H1 (cell line): ENCODE results near the gene RAB7B. TPM values are rescaled to one million over a fixed set of nuclear protein-coding genes. Genes with fewer than 3 reads are reported as not detected.

Experiments used
- CTCF ChIA-PET: fragments of 300-600 bp; sonication (Branson Sonifier 250); formaldehyde crosslinking; loops from one replicate; lab custom pipeline; 2021; ENCODE audit not compliant: partially characterized antibody; lab: Charles Lee
- POLR2A ChIA-PET: fragments of 300-600 bp; sonication (Branson Sonifier 250); formaldehyde crosslinking; loops from one replicate; lab custom pipeline; 2021; ENCODE audit warnings: inconsistent platforms; ENCODE audit not compliant: partially characterized antibody; lab: Charles Lee
- DNase-seq, 2 experiments: peaks; one replicate each; pipeline versions ENCODE4 v3.0.0 to v3.0.0-alpha.2; 2010 to 2022; ENCODE audit warnings: low spot score in 2 of 2, low read depth in 1 of 2, mixed read lengths in 1 of 2
- FAIRE-seq: peaks from 2 replicates; lab custom pipeline; 2011; peaks lifted over from hg19 to GRCh38; lab: Jason Lieb, UNC
- H2AFZ ChIP-seq: 2 replicates; pipeline ENCODE4 v1.8.1; 2012; ENCODE audit warnings: low read length, inconsistent platforms
- H2AK5ac ChIP-seq: 2 replicates; pipeline ENCODE4 v1.6.1; 2013; ENCODE audit warnings: low read depth, low read length
- H2BK120ac ChIP-seq: replicated peaks from 2 replicates; pipeline ENCODE3; 2013; ENCODE audit warnings: low read depth, low read length, inconsistent platforms
- H2BK12ac ChIP-seq: 2 replicates; pipeline ENCODE4 v1.6.1; 2013; ENCODE audit warnings: low read depth, low read length
- H2BK15ac ChIP-seq: 2 replicates; pipeline ENCODE4 v1.6.1; 2013; ENCODE audit warnings: low read length
- H2BK20ac ChIP-seq: 2 replicates; pipeline ENCODE4 v1.6.1; 2013; ENCODE audit warnings: low read length
- H2BK5ac ChIP-seq: 2 replicates; pipeline ENCODE4 v1.6.1; 2013; ENCODE audit warnings: low read depth, low read length
- H3K14ac ChIP-seq: 2 replicates; pipeline ENCODE4 v1.6.1; 2013; ENCODE audit warnings: inconsistent platforms; ENCODE audit not compliant: insufficient read length
- H3K18ac ChIP-seq: 2 replicates; pipeline ENCODE4 v1.6.1; 2013; ENCODE audit warnings: low read length; ENCODE audit errors: extremely low read depth
- H3K23ac ChIP-seq: 2 replicates; pipeline ENCODE4 v1.6.1; 2013; ENCODE audit warnings: inconsistent platforms; ENCODE audit not compliant: insufficient read length
- H3K23me2 ChIP-seq: 2 replicates; pipeline ENCODE4 v1.6.1; 2013; ENCODE audit warnings: low read depth, low read length
- H3K27ac ChIP-seq: 2 replicates; pipeline ENCODE4 v1.6.1; 2011; ENCODE audit warnings: low read depth, low read length, inconsistent platforms
- H3K27me3 ChIP-seq, 4 experiments: replicated peaks in 1 of 4; 1 replicate in 1 of 4; 2 replicates in 3 of 4; pipeline versions ENCODE4 v1.6.1 to v1.8.1; 2011 to 2013; ENCODE audit warnings: low read length in 3 of 4, mild to moderate bottlenecking in 3 of 4, inconsistent platforms in 2 of 4, mixed read lengths in 2 of 4, moderate library complexity in 1 of 4; ENCODE audit not compliant: control insufficient read depth in 3 of 4, insufficient read depth in 3 of 4; ENCODE audit errors: extremely low read depth in 1 of 4
- H3K36me3 ChIP-seq, 4 experiments: 2 replicates each; pipeline versions ENCODE4 v1.6.1 to v1.8.1; 2011 to 2013; ENCODE audit warnings: mild to moderate bottlenecking in 4 of 4, low read length in 3 of 4, moderate library complexity in 2 of 4, control low read depth in 1 of 4, inconsistent platforms in 1 of 4; ENCODE audit not compliant: insufficient read depth in 4 of 4, control insufficient read depth in 2 of 4
- H3K4ac ChIP-seq: replicated peaks from 2 replicates; pipeline ENCODE3; 2013; ENCODE audit warnings: low read length, low read depth, mixed read lengths, inconsistent platforms; ENCODE audit not compliant: insufficient read length
- H3K4me1 ChIP-seq, 4 experiments: replicated peaks in 1 of 4; 1 replicate in 1 of 4; 2 replicates in 3 of 4; pipeline versions ENCODE4 v1.6.1 to v1.8.1; 2011 to 2013; ENCODE audit warnings: low read length in 3 of 4, inconsistent platforms in 2 of 4, mixed read lengths in 1 of 4; ENCODE audit not compliant: insufficient read depth in 4 of 4, control insufficient read depth in 3 of 4
- H3K4me2 ChIP-seq, 2 experiments: 2 replicates each; pipeline versions ENCODE4 v1.6.1 to v1.8.1; 2011 to 2013; ENCODE audit warnings: low read depth in 2 of 2, low read length in 2 of 2, control low read depth in 1 of 2, inconsistent platforms in 1 of 2, mild to moderate bottlenecking in 1 of 2; ENCODE audit not compliant: insufficient read depth in 1 of 2
- H3K4me3 ChIP-seq, 4 experiments: fragments of 200-600, 300-600 bp in 1 of 4; sonication (generic), shearing (Covaris generic), sonication (Bioruptor Twin) in 1 of 4; 2 replicates each; pipeline versions ENCODE4 v1.5.1 to v1.8.1; 2011 to 2016; ENCODE audit warnings: low read length in 4 of 4, low read depth in 3 of 4, control low read depth in 2 of 4, inconsistent platforms in 2 of 4, mild to moderate bottlenecking in 2 of 4, mixed read lengths in 1 of 4, moderate library complexity in 1 of 4; ENCODE audit not compliant: insufficient read depth in 2 of 4; ENCODE audit errors: extremely low read depth in 1 of 4
- H3K56ac ChIP-seq: replicated peaks from 2 replicates; pipeline ENCODE3; 2013; ENCODE audit warnings: low read depth, mild to moderate bottlenecking, mixed read lengths, low read length, inconsistent platforms; ENCODE audit not compliant: insufficient read length
- H3K79me1 ChIP-seq: 2 replicates; pipeline ENCODE4 v1.6.1; 2013; ENCODE audit warnings: low read depth, low read length, control low read depth
- H3K79me2 ChIP-seq, 2 experiments: 2 replicates each; pipeline versions ENCODE4 v1.6.1 to v1.8.1; 2012 to 2013; ENCODE audit warnings: low read length in 2 of 2, mild to moderate bottlenecking in 2 of 2, inconsistent platforms in 1 of 2; ENCODE audit not compliant: insufficient read depth in 2 of 2, control insufficient read depth in 1 of 2
- H3K9ac ChIP-seq, 4 experiments: replicated peaks in 1 of 4; 1 replicate in 1 of 4; 2 replicates in 3 of 4; pipeline versions ENCODE4 v1.6.1 to v1.8.1; 2011 to 2013; ENCODE audit warnings: low read depth in 3 of 4, low read length in 3 of 4, control low read depth in 2 of 4, mild to moderate bottlenecking in 2 of 4, moderate library complexity in 2 of 4, inconsistent platforms in 1 of 4; ENCODE audit errors: extremely low read depth in 1 of 4
- H3K9me3 ChIP-seq, 2 experiments: 2 replicates each; pipeline versions ENCODE4 v1.6.1 to v1.8.1; 2012 to 2013; ENCODE audit warnings: mild to moderate bottlenecking in 2 of 2, moderate library complexity in 2 of 2, control low read depth in 1 of 2, inconsistent platforms in 1 of 2, low read depth in 1 of 2, low read length in 1 of 2, mixed read lengths in 1 of 2; ENCODE audit not compliant: insufficient read depth in 2 of 2
- H4K20me1 ChIP-seq, 2 experiments: replicated peaks in 1 of 2; 2 replicates each; pipeline versions ENCODE3 to v1.8.1; 2011 to 2013; ENCODE audit warnings: inconsistent platforms in 2 of 2, low read length in 2 of 2, mild to moderate bottlenecking in 1 of 2; ENCODE audit not compliant: insufficient read depth in 2 of 2, control insufficient read depth in 1 of 2
- H4K5ac ChIP-seq: 2 replicates; pipeline ENCODE4 v1.6.1; 2013; ENCODE audit warnings: low read length, low read depth, mixed read lengths, inconsistent platforms; ENCODE audit not compliant: insufficient read length
- H4K8ac ChIP-seq: 2 replicates; pipeline ENCODE4 v1.8.0; 2013; ENCODE audit warnings: mild to moderate bottlenecking, moderate library complexity, low read length, inconsistent platforms; ENCODE audit not compliant: insufficient read depth; ENCODE audit errors: extremely low read depth
- H4K91ac ChIP-seq: replicated peaks from 2 replicates; pipeline ENCODE3; 2013; ENCODE audit warnings: low read length, mixed read lengths, inconsistent platforms; ENCODE audit not compliant: insufficient read length
- CTBP2 ChIP-seq: IDR thresholded peaks from 2 replicates; pipeline ENCODE4 v1.7.0; 2011; ENCODE audit warnings: borderline replicate concordance, mild to moderate bottlenecking, moderate library complexity, mixed read lengths, low read length; ENCODE audit not compliant: insufficient read depth, insufficient read length
- WGBS, 2 experiments: shearing (Covaris generic) in 1 of 2; methylation state at CpG; one replicate each; pipeline versions ENCODE4 v1.1.6 to v1.1.7; 2013 to 2015; ENCODE audit warnings: low lambda C conversion rate in 2 of 2, mixed read lengths in 2 of 2, inconsistent platforms in 1 of 2, low coverage in 1 of 2, missing lambda C conversion rate in 1 of 2; ENCODE audit not compliant: insufficient replicate concordance in 2 of 2, insufficient coverage in 1 of 2, insufficient read length in 1 of 2; ENCODE audit errors: extremely low coverage in 1 of 2, missing lambda C conversion rate in 1 of 2; 5-methylcytosine and 5-hydroxymethylcytosine counted together
- polyA plus RNA-seq, 7 experiments: library from polyadenylated mRNA; depleted of rRNA in 3 of 7; stranded (reverse) in 5 of 7; unstranded in 2 of 7; fragments of >200 nt in 5 of 7; fragments of 200-250 nt in 2 of 7; gene quantifications; 1 replicate in 5 of 7; 2 replicates in 1 of 7; 4 replicates in 1 of 7; pipeline versions ENCODE4 v1.2.1 to v1.2.3, GENCODE V29; 2011 to 2013; ENCODE audit warnings: missing spikeins in 2 of 7, mixed read lengths in 2 of 7
- total RNA-seq: library from RNA; stranded (reverse); fragmentation: NEBNext Ultra II Directional; extraction: Animal tissue kit (Norgen Biotek cat#: 25700); gene quantifications from 2 replicates; pipeline ENCODE4 v1.2.1, GENCODE V29; 2021
- TF ChIP-seq, protein P1 (sequence below), 3 experiments: IDR thresholded peaks; 1 replicate in 2 of 3; 2 replicates in 1 of 3; pipeline versions ENCODE4 v1.5.1 to v1.6.1; 2011; ENCODE audit warnings: low read length in 3 of 3, mild to moderate bottlenecking in 3 of 3, inconsistent platforms in 2 of 3, low read depth in 1 of 3, moderate library complexity in 1 of 3; ENCODE audit not compliant: insufficient read depth in 1 of 3; ENCODE audit errors: control extremely low read depth in 1 of 3

Gene RAB7B
- total and polyA plus RNA-seq, 2 of the 8 experiments (the other 6 are each of a cell fraction or from before 2014, with no cell fraction given), result 0.05 TPM; not detected in 1

DNA sequence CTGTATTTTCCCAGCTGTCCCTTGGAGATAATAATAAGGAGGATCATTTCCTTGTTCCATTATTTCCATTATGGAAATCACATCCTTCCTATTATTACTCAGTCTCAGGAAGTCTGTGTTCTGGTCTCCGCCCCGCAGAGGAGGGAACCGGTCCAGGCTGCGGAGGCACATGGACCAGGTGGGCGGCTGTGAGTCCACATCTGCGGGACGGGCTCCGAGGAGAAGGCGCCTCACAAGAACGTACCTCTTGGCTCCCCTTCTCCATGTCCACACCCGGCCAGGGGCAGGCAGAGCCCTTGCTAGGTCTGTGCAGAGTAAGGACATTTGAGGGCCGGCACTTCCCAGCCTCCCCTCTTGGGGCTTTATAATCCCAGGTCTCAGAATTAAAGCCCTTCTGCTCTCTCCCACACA lies 14.6 kb downstream of the RAB7B start:
- DNase-seq, result no peak
- no peak overlapping the region for H4K5ac ChIP-seq
- H3K9me3 ChIP-seq, result no peaks in the 10 kb centered on the region
- H3K23me2 ChIP-seq, result no peaks in the 10 kb centered on the region
- H2AFZ ChIP-seq, result no peak overlapping the region
- no peak overlapping the region for H2BK15ac ChIP-seq
- H4K8ac ChIP-seq, result no peak overlapping the region
- H3K4me2 ChIP-seq, result no peak overlapping the region
- WGBS, 2 experiments, result 83% methylated on average over 12 of the region's 12 CpGs; no CpG with 5 or more reads in 1 of the 2 experiments
- H3K79me2 ChIP-seq, result no peaks in the 10 kb centered on the region
- no peak overlapping the region for H3K56ac ChIP-seq
- no peak overlapping the region for H2BK120ac ChIP-seq
- no peak for TF ChIP-seq CTBP2
- TF ChIP-seq, protein P1, sequence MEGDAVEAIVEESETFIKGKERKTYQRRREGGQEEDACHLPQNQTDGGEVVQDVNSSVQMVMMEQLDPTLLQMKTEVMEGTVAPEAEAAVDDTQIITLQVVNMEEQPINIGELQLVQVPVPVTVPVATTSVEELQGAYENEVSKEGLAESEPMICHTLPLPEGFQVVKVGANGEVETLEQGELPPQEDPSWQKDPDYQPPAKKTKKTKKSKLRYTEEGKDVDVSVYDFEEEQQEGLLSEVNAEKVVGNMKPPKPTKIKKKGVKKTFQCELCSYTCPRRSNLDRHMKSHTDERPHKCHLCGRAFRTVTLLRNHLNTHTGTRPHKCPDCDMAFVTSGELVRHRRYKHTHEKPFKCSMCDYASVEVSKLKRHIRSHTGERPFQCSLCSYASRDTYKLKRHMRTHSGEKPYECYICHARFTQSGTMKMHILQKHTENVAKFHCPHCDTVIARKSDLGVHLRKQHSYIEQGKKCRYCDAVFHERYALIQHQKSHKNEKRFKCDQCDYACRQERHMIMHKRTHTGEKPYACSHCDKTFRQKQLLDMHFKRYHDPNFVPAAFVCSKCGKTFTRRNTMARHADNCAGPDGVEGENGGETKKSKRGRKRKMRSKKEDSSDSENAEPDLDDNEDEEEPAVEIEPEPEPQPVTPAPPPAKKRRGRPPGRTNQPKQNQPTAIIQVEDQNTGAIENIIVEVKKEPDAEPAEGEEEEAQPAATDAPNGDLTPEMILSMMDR (IDR thresholded peaks at IDR 0.05; ENCODE audit: control extremely low read depth in 1 of 3, insufficient read depth in 1 of 3, low read depth in 1 of 3, low read length in 3 of 3), result peak in 1 of 3 experiments; percentile 13; a peak in 1 of 4 replicates
- no peaks in the 10 kb centered on the region for H3K27me3 ChIP-seq
- H3K4me3 ChIP-seq, result no peak overlapping the region
- H4K91ac ChIP-seq, result no peak overlapping the region
- H2AK5ac ChIP-seq, result no peak overlapping the region
- ChIA-PET POLR2A (no interaction called here), CTCF (interaction anchor here (1.0 to 13.6 kb wide), 3 partner anchors 10 to 116 kb away, joined by 3 to 262 read pairs (median 37); no protein-coding TSS in a partner anchor)
- H3K4ac ChIP-seq, result no peak overlapping the region
- H4K20me1 ChIP-seq, result no peaks in the 10 kb centered on the region
- no peak overlapping the region for H3K27ac ChIP-seq
- no peak overlapping the region for H3K14ac ChIP-seq
- no peak overlapping the region for H2BK5ac ChIP-seq
- H2BK20ac ChIP-seq, result no peak overlapping the region
- H3K79me1 ChIP-seq, result no peaks in the 10 kb centered on the region
- H3K4me1 ChIP-seq, result no peaks in the 10 kb centered on the region; a peak in 2 of 7 replicates
- no peak overlapping the region for H2BK12ac ChIP-seq
- no peak overlapping the region for H3K18ac ChIP-seq
- no peaks in the 10 kb centered on the region for H3K36me3 ChIP-seq
- no peak overlapping the region for H3K9ac ChIP-seq
- no peak for FAIRE-seq
- no peak overlapping the region for H3K23ac ChIP-seq
